Stimulated activated CD4-positive, alpha-beta T cell treated with anti-CD3 and anti-CD28 coated beads, Interleukin-1b, Interleukin-23, amount 100 ng/mL, for 1 hour (primary cell): ENCODE data around the gene KYAT1.
"Not testable (repeated sequence)": the region's sequence is repeated elsewhere in the genome, so short reads cannot be mapped to it uniquely, and the experiment has no call there.

ENCODE experiments used
- DNase-seq, 2 donors: peaks; one replicate each; pipeline ENCODE4 v3.0.0-alpha.2; 2020; ENCODE audit warnings: low read depth in 2 of 2

KYAT1 gene

DNA sequence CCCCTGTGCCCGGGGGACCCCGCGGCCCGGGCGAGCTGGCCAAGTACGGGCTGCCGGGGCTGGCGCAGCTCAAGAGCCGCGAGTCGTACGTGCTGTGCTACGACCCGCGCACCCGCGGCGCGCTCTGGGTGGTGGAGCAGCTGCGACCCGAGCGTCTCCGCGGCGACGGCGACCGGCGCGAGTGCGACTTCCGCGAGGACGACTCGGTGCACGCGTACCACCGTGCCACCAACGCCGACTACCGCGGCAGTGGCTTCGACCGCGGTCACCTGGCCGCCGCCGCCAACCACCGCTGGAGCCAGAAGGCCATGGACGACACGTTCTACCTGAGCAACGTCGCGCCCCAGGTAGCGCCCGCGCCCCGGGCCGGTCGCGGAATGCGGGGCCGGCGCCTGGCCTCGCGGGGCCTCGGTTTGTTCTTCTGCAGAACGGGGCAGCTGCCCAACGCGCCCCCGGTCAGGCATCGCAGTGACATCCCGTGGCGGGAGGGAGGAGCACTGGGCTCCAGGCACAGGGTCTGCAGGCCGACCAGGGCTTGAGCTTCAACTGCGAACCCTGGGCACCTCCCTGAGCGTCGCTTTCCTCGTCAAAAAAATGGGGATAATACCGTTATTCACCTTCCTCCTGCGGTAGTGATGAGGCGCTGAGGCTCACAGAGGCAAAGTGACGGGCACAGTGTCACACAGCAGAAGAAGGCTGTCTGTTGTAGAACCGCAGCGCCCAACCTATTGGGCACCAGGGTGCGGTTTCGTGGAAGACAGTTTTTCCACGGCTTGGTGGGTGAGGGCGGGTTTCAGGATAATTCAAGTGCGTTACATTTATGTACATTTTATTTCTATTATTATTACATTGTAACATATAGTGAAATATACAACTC, 62.7 kb downstream of the KYAT1 start:
- no peak for DNase-seq

DNA sequence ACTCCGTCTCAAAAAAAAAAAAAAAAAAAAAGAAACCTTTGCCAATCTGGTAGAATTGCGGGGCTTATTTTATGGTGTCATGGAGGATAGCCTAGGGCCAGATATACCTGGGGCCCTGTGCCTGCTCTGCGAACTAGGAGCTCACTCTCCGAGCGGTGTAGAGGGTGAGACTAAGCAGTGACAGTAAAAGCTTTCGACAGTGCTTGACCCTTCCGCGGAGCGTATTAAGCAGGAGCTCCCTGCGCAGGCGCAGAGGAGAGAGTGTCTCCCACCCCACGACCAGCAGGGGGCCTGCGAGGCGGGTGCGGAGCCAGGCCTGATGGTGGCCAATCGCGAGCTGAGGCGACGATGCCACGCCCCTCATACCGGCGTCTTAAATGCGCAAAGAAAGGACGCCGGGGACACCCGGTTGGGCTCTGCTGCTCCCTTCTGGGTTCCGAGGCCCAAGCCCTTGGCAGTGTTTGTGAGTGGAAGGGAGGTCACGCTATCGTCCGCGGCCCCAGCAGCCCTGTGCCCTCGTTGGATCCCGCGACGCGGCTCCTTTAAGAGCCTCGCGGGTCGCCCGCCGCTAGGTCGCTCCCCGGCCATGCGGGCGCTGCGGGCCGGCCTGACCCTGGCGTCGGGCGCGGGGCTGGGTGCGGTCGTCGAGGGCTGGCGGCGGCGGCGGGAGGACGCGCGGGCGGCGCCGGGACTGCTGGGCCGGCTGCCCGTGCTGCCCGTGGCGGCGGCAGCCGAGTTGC, 63.5 kb downstream of the KYAT1 start, which contains the start of gene ENDOG:
TSS of gene ENDOG (plus strand) at position 402 of the 740 bp plus-strand sequence. CDS start at position 587, 185 bp downstream.
- DNase-seq = peak; percentile 94 to 96

DNA sequence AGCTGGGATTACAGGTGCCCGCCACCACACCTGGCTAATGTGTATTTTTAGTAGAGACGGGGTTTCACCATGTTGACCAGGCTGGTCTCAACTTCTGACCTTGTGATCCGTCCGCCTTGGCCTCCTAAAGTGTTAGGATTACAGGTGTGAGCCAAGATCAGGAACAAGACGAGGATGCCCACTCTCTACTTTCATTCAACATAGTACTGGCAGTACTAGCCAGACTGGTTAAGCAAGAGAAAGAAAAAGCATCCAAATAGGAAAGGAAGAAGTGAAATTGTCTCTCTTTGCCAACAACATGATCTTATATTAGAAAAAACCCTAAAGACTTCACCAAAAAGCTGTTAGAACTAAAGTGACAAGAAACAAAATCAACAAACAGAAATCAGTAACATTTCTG, 70.9 kb downstream of the KYAT1 start:
- DNase-seq = no peak

DNA sequence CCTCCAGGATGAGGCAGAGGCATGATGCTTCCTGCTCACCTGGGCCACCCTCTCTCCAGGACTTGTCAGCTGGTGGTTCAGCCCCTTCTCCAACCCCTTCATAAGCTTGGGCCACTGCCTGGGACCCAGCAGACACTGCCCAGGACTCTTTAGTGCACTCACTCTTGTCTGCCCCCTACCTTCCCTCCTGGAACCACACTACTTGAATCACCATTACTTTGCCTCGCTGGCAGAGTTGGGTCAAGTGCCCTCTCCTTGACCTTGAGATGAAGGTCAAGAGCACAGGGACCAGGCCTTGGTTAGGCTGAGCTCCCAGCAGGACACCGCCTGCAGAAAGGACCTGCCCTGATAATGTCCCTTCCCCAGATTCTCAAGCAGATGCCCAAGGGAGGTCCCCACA, 71.9 kb downstream of the KYAT1 start:
- DNase-seq = no peak

DNA sequence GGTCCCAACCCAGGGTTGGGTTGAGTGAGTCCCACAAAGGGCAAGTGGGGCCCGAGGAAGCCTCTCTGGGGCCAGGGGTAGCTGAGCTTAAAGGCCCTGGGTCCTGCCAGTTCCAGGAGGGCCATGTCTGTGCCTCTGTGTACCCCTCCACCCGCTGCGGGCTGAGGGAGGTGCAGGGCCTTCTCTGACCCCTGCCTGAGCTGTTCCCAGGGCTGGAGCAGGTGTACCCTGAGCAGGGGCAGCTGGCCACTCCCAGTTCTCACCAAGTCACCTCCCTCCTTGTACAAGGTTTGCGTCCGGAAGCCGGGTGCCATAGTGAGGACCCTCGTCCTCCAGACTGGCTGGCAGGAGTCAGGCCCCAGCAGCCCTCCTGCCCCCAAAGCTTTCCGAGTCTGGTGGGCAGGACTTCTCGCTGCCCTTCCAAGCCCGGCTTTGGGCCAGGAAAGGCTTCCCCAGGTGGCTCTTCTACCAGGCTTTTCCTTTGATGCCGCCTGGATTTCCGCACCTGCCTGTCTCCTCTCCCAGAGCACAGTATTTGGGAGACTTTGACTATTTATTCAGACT, 72.6 kb downstream of the KYAT1 start:
- no peak for DNase-seq

DNA sequence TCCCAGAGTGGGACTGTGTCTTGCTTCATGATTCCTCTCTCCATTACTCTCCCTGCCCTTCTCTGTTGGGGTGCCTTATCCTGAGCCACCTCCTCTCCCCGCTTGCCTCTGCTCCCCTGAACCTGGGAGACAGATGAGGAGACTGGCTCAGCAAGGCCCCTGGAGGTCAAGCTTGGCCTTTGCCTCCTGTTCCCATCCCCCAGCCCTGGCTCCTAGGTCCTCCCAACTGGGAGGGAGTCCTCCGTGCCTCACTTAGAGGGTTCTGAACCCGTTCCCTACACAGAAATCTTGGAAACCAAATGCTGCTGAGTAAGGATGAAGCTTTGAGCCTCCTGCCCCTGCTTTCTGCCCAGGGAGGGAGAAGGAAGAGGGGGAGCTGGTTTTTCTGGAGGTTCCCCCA, 73.2 kb downstream of the KYAT1 start:
- no peak for DNase-seq

DNA sequence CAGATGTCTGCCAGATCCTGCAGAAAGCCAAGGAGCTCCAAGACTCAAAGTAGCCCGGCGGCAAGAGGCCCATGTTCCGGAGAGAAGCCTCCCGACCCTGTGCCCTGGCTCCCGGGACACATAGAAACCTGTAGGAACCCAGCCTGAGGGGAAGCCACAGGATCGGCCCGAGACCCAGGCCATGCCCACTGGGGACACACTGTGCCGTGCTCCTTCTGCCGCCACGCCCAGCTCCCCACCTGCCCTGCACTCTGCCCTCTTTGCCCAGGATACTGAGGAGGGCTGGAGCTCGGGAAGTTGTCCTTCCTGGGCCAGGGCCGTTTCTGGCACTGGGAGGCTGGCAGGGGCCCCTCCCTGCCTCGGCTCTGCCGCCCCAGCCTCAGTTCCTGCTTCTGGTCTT, 73.9 kb downstream of the KYAT1 start:
- DNase-seq = no peak

DNA sequence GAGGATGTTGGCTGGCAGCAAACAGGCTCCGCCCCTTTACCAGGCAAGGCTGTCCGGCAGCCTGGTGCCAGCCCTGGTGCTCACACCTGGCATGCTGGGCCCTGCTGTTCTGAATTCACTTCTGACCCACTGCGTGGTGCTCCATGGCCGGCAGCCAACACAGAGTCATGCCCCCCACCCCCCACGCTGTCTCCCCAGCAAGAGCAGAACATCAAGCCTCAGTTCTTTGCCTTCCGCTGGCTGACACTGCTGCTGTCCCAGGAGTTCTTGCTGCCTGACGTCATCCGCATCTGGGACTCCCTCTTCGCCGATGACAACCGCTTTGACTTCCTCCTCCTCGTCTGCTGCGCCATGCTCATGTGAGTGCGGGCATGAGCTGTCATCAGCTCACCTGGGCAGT, 76.1 kb downstream of the KYAT1 start:
- no peak for DNase-seq

DNA sequence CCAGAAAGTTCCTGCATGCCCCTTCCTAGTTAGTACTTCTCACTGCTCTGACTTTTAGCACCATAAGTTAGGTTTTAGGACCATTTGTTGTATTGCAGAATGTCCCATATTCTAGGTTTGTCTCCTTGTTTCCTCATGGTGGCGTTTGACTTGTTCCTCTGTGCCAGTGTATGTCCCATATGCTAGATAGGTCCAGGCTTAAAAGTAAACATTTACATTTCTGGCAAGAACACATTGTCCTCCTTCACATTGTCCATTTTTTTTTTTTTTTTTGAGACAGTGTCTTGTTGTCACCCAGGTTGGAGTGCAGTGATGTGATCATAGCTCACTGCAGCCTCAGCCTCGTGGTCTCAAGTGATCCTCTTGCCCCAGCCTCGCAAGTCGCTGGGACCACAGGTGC, 79.3 kb downstream of the KYAT1 start:
- DNase-seq = no peak

DNA sequence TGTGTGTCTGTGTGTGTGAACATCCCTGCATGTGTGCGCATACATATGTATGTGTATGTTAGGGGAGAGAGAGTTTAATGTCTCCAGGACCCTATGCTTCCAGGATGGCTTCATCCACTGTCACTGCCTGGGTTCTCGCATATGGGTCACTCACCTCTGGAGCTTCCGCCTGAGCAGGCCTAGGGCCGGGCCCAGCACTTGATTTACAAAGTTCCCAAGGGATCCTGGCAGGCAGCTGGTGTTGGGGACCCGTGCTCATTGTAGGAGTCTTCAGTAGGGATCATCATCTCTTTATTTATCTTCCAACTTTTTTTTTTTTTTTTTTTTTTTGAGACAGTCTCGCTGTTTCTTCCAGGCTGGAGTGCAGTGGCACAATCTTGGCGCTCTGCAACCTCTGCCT, 81.7 kb downstream of the KYAT1 start:
- DNase-seq = no peak

DNA sequence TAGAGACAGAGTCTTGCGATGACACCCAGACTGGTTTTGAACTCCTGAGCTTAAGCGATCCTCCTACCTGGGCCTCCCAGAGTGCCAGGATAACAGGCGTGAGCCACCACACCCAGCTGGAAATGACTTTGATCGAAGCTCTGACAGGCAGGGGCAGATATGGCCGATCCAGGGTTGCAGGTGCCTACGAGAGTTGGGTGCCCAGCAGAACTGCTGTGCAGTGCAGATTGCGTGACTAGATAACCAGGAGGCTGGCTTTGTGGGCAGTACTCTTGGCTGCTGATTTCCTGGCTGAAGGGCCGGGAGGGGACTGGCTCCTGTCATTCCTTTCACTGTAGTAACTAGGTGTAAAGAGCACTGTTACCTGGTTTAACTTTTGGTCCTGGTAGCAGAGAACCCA, 82.9 kb downstream of the KYAT1 start:
- no peak for DNase-seq

DNA sequence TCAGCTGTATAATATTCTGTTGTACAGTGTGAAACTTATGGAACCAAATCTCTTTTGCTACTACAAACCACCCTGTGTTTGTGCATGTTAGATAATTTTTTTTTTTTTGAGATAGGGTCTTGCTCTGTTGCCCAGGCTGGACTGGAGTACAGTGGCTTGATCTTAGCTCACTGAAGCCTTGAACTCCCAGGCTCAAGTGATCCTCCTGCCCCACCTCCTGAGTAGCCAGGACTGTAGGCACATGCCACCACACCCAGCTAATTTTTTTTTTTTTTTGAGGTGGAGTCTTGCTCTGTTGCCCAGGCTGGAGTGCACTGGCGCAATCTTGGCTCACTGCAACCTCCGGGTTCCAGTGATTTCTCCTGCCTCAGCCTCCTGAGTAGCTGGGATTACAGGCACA, 86.8 kb downstream of the KYAT1 start:
- DNase-seq = not testable (repeated sequence)

DNA sequence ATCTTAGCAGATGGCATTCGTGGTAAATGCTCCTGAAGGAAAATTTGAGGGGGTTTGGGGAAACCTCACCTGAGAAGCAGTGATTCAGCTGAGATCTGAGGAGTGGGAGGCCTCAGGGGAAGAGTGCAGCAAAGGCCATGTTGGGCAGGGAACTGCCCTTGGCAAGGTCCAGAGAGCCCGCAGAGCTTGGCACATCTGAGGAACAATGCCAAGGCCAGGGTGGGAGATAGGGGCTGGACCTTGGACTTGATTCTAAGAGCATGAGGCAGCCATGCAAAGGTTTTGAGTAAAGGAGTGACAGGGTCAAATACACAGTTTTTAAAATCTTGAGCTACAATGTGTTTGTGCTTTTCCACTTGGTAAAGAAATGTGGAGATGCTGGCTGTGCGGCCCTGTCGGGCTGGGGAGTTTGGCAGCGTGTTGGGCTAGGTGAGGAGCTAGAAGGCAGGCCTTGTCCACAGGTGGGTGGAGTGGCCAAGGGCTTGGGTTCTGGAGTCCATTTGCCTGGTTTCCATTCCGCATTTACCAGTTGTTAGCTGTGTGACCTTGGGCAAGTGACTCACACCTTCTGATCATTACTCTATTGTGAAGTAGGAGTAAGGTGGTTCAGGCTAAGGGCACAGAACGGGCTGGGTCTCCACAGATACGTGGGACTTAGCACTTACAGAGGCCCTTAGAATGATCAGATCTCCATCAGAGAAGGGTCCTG, 88.6 kb downstream of the KYAT1 start:
- DNase-seq = no peak

DNA sequence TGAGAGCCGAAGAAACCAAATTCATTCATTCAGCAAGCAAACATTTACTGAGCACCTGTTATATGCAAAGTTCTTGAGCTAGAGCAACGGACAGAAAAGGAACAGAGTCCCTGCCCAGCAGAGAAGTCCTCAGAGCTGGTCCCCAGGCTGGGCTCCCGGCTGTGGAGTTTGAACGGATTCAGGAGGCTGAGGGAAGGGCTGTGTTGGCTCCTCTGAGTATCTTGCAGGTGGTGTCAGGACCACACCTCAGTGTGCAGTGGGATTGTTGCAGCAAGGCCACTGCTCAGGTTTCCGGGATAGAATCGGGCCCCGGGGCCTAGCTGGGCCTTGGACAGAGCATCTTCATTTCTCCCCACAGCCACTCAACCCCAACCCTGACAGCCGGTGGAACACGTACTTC, 89.6 kb downstream of the KYAT1 start:
- no peak for DNase-seq

DNA sequence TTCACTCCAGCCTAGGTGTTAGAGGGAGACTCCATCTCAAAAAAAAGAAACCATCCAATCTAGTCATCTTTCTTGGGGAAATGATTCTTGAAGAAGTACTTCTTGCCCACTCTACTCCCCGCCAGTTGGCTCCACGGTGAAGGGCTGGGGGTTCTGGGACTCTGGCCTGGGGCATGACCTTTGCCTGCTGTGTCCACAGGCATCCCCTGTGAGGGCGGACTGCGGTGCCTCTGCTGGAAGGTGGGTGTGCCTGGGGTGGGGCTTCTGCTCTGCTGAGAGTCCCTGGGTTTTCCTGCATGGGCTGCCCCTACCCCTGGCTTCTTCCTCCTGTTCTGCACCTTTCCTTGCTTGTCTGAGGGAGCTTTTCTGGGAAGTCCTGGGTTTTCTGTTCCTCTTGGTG, 91.2 kb downstream of the KYAT1 start:
- DNase-seq = no peak

DNA sequence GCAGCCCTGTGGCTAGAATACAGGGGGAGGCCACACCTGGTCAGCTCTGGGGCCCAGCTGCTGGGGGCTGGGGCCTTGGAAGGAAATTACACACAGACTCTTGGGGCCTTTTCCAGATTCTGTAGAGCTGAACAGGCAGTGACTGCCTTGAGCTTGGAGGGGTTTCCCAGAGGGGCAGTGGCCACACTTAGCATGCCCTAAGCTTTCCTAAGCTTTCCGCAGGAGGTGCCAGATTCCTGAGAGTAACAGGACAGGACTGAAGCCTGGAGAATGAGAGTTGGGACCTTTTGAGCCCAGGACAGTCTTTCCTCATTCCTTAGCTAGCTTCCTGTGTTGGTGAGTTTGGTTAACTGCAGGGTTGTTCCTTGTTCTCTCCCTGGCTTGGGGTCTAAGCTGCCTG, 93.3 kb downstream of the KYAT1 start:
- DNase-seq = no peak

DNA sequence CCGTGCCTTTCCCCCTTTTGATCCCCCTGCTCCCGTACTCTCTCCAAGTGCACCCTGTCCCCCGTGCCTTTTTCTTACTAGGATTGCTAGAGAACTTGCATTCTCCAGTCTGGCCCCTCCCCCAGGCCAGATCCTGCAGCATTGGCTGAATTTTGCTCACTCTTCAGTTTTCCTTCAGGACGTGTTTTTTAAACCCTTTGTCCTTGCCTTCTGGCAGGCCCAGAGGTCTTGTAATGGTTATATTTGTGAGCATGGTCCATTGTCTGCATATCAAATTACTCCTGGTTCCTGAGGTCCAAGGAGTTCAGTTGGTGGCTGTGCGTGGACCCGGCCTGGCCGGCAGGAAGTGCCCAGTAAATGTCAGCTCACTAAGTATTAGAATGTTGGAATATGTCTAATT, 94.1 kb downstream of the KYAT1 start:
- no peak for DNase-seq

DNA sequence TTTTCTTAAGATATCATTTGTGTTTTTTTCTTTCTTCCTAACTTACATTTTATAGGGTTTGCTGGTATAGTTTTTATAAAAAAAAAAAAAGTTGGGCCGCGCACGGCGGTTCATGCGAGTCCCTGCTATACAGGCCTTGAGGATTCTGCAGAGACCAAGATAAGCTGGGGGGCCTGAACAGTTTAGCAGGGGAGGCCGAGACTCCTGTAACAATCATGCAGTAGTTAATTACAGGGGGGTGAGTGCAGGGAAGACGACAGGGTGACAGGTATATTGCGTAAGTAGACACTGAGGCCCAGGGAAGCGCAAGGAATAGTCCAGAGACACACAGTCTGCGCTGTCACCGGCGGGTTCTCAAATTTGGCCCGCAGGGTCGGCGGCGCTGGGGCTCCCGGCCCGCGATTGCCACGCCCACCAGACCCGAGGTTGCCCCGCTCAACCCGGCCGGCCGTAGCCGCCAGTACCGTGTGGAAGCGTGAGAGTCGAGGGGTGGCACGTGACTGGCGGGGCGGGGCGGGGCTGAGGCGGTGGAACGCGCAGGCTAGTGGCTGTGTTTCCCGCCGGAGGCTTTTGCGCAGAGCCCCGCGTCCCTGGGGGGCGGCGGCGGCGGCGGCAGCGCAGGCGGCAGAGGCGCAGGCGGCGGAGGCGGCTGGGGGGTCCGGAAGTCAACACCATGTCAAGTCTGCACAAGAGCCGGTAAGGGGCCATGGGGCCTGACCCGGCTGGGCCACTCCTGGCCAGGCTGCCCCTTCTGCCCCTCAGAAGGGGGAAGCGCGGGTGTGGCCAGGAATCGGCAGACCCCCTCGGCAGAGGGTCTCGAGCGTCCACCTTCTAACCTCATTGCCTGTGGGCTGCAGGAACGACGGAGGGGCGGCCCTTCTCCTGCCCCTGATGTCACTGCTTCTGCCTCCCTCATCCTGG, 94.8 kb downstream of the KYAT1 start, which contains the start of gene TBC1D13:
TSS of gene TBC1D13 (plus strand) at position 573 of the 921 bp plus-strand sequence. CDS start at position 674, 101 bp downstream.
- DNase-seq = peak; percentile 78 to 81

DNA sequence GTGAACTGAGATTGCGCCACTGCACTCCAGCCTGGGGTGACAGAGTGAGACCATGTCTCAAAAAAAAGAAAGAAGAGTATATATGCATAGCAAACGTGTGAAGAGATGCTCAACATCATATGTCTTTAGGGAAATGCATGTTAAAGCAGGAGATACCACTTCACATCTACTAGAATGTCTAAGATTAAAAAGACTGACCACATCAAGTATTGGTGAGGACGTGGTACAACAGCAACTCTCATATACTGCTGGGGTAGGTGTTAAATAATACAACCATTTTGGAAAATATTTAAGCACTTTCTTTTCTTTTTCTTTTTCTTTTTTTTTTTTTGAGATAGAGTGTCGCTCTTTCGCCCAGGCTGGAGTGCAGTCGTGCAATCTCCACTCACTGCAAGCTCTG, 96.3 kb downstream of the KYAT1 start:
- DNase-seq = no peak
